Natural killer cell treated with Interleukin-12 subunit alpha and Interleukin-12 subunit beta and Interleukin-15 and Interleukin-18, amount 100 ng/mL, for 72 hours (primary cell): ENCODE results near the gene ARID3B. TPM values are rescaled to one million over a fixed set of nuclear protein-coding genes. Genes with fewer than 3 reads are reported as not detected.

Experiments
- ATAC-seq, 2 donors: fragments of 150-1000 bp; cut with Tn5 transposase in 1 of 2; sonication (Bioruptor Pico), chemical (Tn5 transposase) in 1 of 2; 2 replicates each; pipeline ENCODE4 v1.10.0; 2021
- DNase-seq: peaks from one replicate; pipeline ENCODE4 v3.0.0; 2022; ENCODE audit warnings: low spot score
- H3K27ac Mint-ChIP-seq, 2 donors: 1 replicate in 1 of 2; 2 replicates in 1 of 2; pipeline ENCODE4 v1.8.0; 2022; ENCODE audit warnings: mixed read lengths in 2 of 2, mild to moderate bottlenecking in 1 of 2, moderate library complexity in 1 of 2
- H3K27me3 Mint-ChIP-seq, 2 donors: 1 replicate in 1 of 2; 2 replicates in 1 of 2; pipeline ENCODE4 v1.8.0; 2022; ENCODE audit warnings: mixed read lengths in 2 of 2
- H3K36me3 Mint-ChIP-seq: one replicate; pipeline ENCODE4 v1.8.0; 2022; ENCODE audit warnings: mixed read lengths
- H3K4me1 Mint-ChIP-seq, 2 donors: 1 replicate in 1 of 2; 2 replicates in 1 of 2; pipeline ENCODE4 v1.8.0; 2022; ENCODE audit warnings: low read depth in 2 of 2, mixed read lengths in 2 of 2, mild to moderate bottlenecking in 1 of 2
- H3K4me3 Mint-ChIP-seq: one replicate; pipeline ENCODE4 v1.8.0; 2022; ENCODE audit warnings: mixed read lengths
- H3K9me3 Mint-ChIP-seq: 2 replicates; pipeline ENCODE4 v1.8.0; 2022; ENCODE audit warnings: mixed read lengths
- total RNA-seq, 2 donors: library from RNA; stranded (reverse); gene quantifications; one replicate each; pipeline ENCODE4 v1.2.3, GENCODE V29; 2022

Gene ARID3B
- total RNA-seq, 2 donors from 2014 or later: 77.1 to 105 TPM

GRCh38 chr15:74609938-74610301 lies 68.9 kb downstream of the ARID3B start:
- ATAC-seq (no peak), DNase-seq (no peak)
- Mint-ChIP-seq H3K4me1 (peaks cover 6% of the 10 kb centered on the region in 2 donors), H3K27ac (no peak overlapping the region), H3K9me3 (no peaks in the 10 kb centered on the region), H3K36me3 (no peaks in the 10 kb centered on the region), H3K27me3 (no peaks in the 10 kb centered on the region), H3K4me3 (no peak overlapping the region)

GRCh38 chr15:74610302-74610951 lies 69.4 kb downstream of the ARID3B start:
- Mint-ChIP-seq H3K4me1 (peaks cover 6 to 8% of the 10 kb centered on the region in 2 donors), H3K4me3 (no peak overlapping the region), H3K27ac (no peak overlapping the region), H3K27me3 (no peaks in the 10 kb centered on the region), H3K9me3 (no peaks in the 10 kb centered on the region), H3K36me3 (no peaks in the 10 kb centered on the region)
- no peak for ATAC-seq
- DNase-seq: no peak

- Mint-ChIP-seq H3K36me3 (no peaks in the 10 kb centered on the region), H3K4me1 (peaks cover 7 to 8% of the 10 kb centered on the region in 2 donors), H3K9me3 (no peaks in the 10 kb centered on the region), H3K27ac (no peak overlapping the region), H3K27me3 (no peaks in the 10 kb centered on the region), H3K4me3 (no peak overlapping the region)
- no peak for DNase-seq
- no peak for ATAC-seq
Observed at GRCh38 chr15:74611341-74611740, 70.3 kb downstream of the ARID3B start.

GRCh38 chr15:74611834-74612233 lies 70.8 kb downstream of the ARID3B start:
- peaks cover 12 to 13% of the 10 kb centered on the region in 2 donors for H3K4me1 Mint-ChIP-seq
- H3K4me3 Mint-ChIP-seq: no peak overlapping the region
- no peaks in the 10 kb centered on the region for H3K9me3 Mint-ChIP-seq
- H3K36me3 Mint-ChIP-seq: no peaks in the 10 kb centered on the region
- no peak for ATAC-seq
- H3K27ac Mint-ChIP-seq: no peak overlapping the region
- DNase-seq: no peak
- no peaks in the 10 kb centered on the region for H3K27me3 Mint-ChIP-seq

- DNase-seq: no peak
- Mint-ChIP-seq H3K4me1 (peaks cover 20 to 22% of the 10 kb centered on the region in 2 donors), H3K27ac (peak overlapping the region; percentile 67 to 94), H3K27me3 (no peaks in the 10 kb centered on the region), H3K4me3 (peak overlapping the region; percentile 55), H3K9me3 (no peaks in the 10 kb centered on the region), H3K36me3 (no peaks in the 10 kb centered on the region)
- no peak for ATAC-seq
Observed at GRCh38 chr15:74612677-74613076, 71.7 kb downstream of the ARID3B start.

- no peak for DNase-seq
- peaks cover 25 to 28% of the 10 kb centered on the region in 2 donors for H3K4me1 Mint-ChIP-seq
- no peaks in the 10 kb centered on the region for H3K27me3 Mint-ChIP-seq
- no peak for ATAC-seq
- no peaks in the 10 kb centered on the region for H3K9me3 Mint-ChIP-seq
- H3K4me3 Mint-ChIP-seq: peak overlapping the region; percentile 91
- peak overlapping the region; percentile 67 to 94 for H3K27ac Mint-ChIP-seq
- H3K36me3 Mint-ChIP-seq: no peaks in the 10 kb centered on the region
Observed at GRCh38 chr15:74613089-74613952, 72.3 kb downstream of the ARID3B start.

GRCh38 chr15:74613953-74614743 lies 73.1 kb downstream of the ARID3B start:
- Mint-ChIP-seq H3K27me3 (no peaks in the 10 kb centered on the region), H3K4me1 (peaks cover 25 to 28% of the 10 kb centered on the region in 2 donors), H3K9me3 (no peaks in the 10 kb centered on the region), H3K4me3 (peak overlapping the region; percentile 91), H3K36me3 (no peaks in the 10 kb centered on the region), H3K27ac (peak overlapping the region; percentile 94)
- ATAC-seq (no peak), DNase-seq (no peak)

- peaks cover 33 to 36% of the 10 kb centered on the region in 2 donors for H3K4me1 Mint-ChIP-seq
- peak overlapping the region; percentile 91 for H3K4me3 Mint-ChIP-seq
- peak; percentile 84 to 86 for ATAC-seq
- H3K27ac Mint-ChIP-seq: peak overlapping the region; percentile 94
- DNase-seq: peak; percentile 95
- no peaks in the 10 kb centered on the region for H3K27me3 Mint-ChIP-seq
- no peaks in the 10 kb centered on the region for H3K9me3 Mint-ChIP-seq
- H3K36me3 Mint-ChIP-seq: no peaks in the 10 kb centered on the region
Observed at GRCh38 chr15:74614744-74615507, 73.9 kb downstream of the ARID3B start.

- H3K4me1 Mint-ChIP-seq: peaks cover 34 to 42% of the 10 kb centered on the region in 2 donors
- peak; percentile 91 for ATAC-seq
Observed at GRCh38 chr15:74615508-74616365, 74.7 kb downstream of the ARID3B start, which contains the start of gene CLK3. CLK3 (plus strand) TSS chr15:74615836; CDS start chr15:74619197, 3,361 bp downstream.

GRCh38 chr15:74616366-74616939 lies 75.4 kb downstream of the ARID3B start:
- Mint-ChIP-seq H3K27me3 (no peaks in the 10 kb centered on the region), H3K36me3 (peaks cover 6% of the 10 kb centered on the region), H3K4me1 (peaks cover 41 to 47% of the 10 kb centered on the region in 2 donors), H3K4me3 (peak overlapping the region; percentile 94), H3K9me3 (no peaks in the 10 kb centered on the region), H3K27ac (peak overlapping the region; percentile 88 to 94)
- no peak for DNase-seq
- no peak for ATAC-seq

More at GRCh38 chr15:74615508-74616365, 74.7 kb downstream of the ARID3B start, which contains the start of gene CLK3:
- Mint-ChIP-seq H3K27ac (peak within 1 kb of the TSS; percentile 94), H3K27me3 (no peaks in the 10 kb centered on the region), H3K9me3 (no peaks in the 10 kb centered on the region), H3K4me3 (peak within 1 kb of the TSS; percentile 94), H3K36me3 (no peaks in the 10 kb centered on the region)
- DNase-seq: peak; percentile 98

- Mint-ChIP-seq H3K9me3 (no peaks in the 10 kb centered on the region), H3K27ac (peak overlapping the region; percentile 88 to 94), H3K27me3 (no peaks in the 10 kb centered on the region), H3K4me1 (peaks cover 46 to 50% of the 10 kb centered on the region in 2 donors), H3K36me3 (peaks cover 9% of the 10 kb centered on the region), H3K4me3 (peak overlapping the region; percentile 94)
- DNase-seq: no peak
- no peak for ATAC-seq
Observed at GRCh38 chr15:74616996-74617395, 76.0 kb downstream of the ARID3B start.
